HEK293 (cell line): Measurements from ENCODE around the gene PDSS2.
"Not testable (repeated sequence)": the region's sequence is repeated elsewhere in the genome, so short reads cannot be mapped to it uniquely, and the experiment has no call there.

ENCODE experiments used
- CTCF ChIA-PET: fragments of 350-600 bp; formaldehyde crosslinking; extraction: SDS; loops from one replicate; lab custom pipeline; 2021; ENCODE audit warnings: antibody characterized with exemption; lab: Yijun Ruan, JAX
- POLR2A ChIA-PET: fragments of 300-600 bp; formaldehyde crosslinking; extraction: SDS; loops from one replicate; lab custom pipeline; 2020; ENCODE audit warnings: antibody characterized with exemption, inconsistent platforms; lab: Yijun Ruan, JAX
- H3K27ac ChIP-seq: fragments of 200-500 bp; sonication (Bioruptor generic); 2 replicates; pipeline ENCODE4 v1.5.1; 2014; ENCODE audit warnings: low read depth, low read length, control low read depth, inconsistent platforms; ENCODE audit errors: extremely low read depth
- H3K36me3 ChIP-seq, 2 experiments: fragments of 200-500 bp in 1 of 2; sonication (Bioruptor generic) in 1 of 2; 1 replicate in 1 of 2; 2 replicates in 1 of 2; pipeline ENCODE4 v1.5.1; 2014 to 2017; ENCODE audit warnings: inconsistent platforms in 2 of 2, low read length in 2 of 2; ENCODE audit not compliant: control insufficient read depth in 2 of 2, insufficient read depth in 1 of 2
- H3K4me1 ChIP-seq: fragments of 200-500 bp; sonication (Bioruptor generic); 2 replicates; pipeline ENCODE4 v1.5.1; 2014; ENCODE audit warnings: mild to moderate bottlenecking, low read length, inconsistent platforms; ENCODE audit not compliant: control insufficient read depth, insufficient read depth
- H3K4me3 ChIP-seq: 2 replicates; pipeline ENCODE4 v1.5.1; 2011; ENCODE audit warnings: low read depth, mild to moderate bottlenecking, control low read depth, low read length, moderate library complexity
- H3K9me3 ChIP-seq: fragments of 200-500 bp; sonication (Bioruptor generic); 2 replicates; pipeline ENCODE4 v1.5.1; 2014; ENCODE audit warnings: low read depth, low read length, inconsistent platforms; ENCODE audit not compliant: control insufficient read depth, insufficient read depth
- PRDM1 ChIP-seq: fragments of 450-650 bp; formaldehyde crosslinking; IDR thresholded peaks from 2 replicates; pipeline ENCODE4; 2016; ENCODE audit warnings: missing biosample characterization, missing genetic modification characterization
- SP3 ChIP-seq: fragments of 450-650 bp; formaldehyde crosslinking; IDR thresholded peaks from 2 replicates; pipeline ENCODE4 v1.5.1; 2016; ENCODE audit warnings: missing biosample characterization, missing genetic modification characterization
- TCF7L2 ChIP-seq: IDR thresholded peaks from 2 replicates; pipeline ENCODE4 v1.6.1; 2011; ENCODE audit warnings: low read depth, mild to moderate bottlenecking, inconsistent platforms, low read length, moderate library complexity, borderline replicate concordance
- ZBTB7A ChIP-seq: fragments of 450-650 bp; formaldehyde crosslinking; IDR thresholded peaks from 2 replicates; pipeline ENCODE4 v1.5.1; 2016; ENCODE audit warnings: low read depth, missing biosample characterization, missing genetic modification characterization
- ZFP37 ChIP-seq: fragments of 450-650 bp; formaldehyde crosslinking; IDR thresholded peaks from 2 replicates; pipeline ENCODE4 v1.5.1; 2016; ENCODE audit warnings: missing biosample characterization, missing genetic modification characterization
- ZNF146 ChIP-seq: fragments of 450-650 bp; formaldehyde crosslinking; IDR thresholded peaks from 2 replicates; pipeline ENCODE4 v1.5.1; 2016; ENCODE audit warnings: missing biosample characterization, missing genetic modification characterization
- ZNF16 ChIP-seq: fragments of 450-650 bp; formaldehyde crosslinking; IDR thresholded peaks from 2 replicates; pipeline ENCODE4 v1.5.1; 2016; ENCODE audit warnings: low read depth, missing biosample characterization, missing genetic modification characterization
- ZNF2 ChIP-seq: fragments of 450-650 bp; formaldehyde crosslinking; IDR thresholded peaks from 2 replicates; pipeline ENCODE4 v1.5.1; 2016; ENCODE audit warnings: missing biosample characterization, missing genetic modification characterization
- ZNF24 ChIP-seq: fragments of 450-650 bp; formaldehyde crosslinking; IDR thresholded peaks from 2 replicates; pipeline ENCODE4 v1.5.1; 2016; ENCODE audit warnings: missing biosample characterization, missing genetic modification characterization
- ZNF335 ChIP-seq: fragments of 450-650 bp; formaldehyde crosslinking; conservative IDR thresholded peaks from 2 replicates; pipeline ENCODE4 v1.5.1; 2016; ENCODE audit warnings: missing biosample characterization, missing genetic modification characterization
- ZNF366 ChIP-seq: fragments of 450-650 bp; formaldehyde crosslinking; conservative IDR thresholded peaks from 2 replicates; pipeline ENCODE4 v1.5.1; 2016; ENCODE audit warnings: missing biosample characterization, missing genetic modification characterization
- ZNF433 ChIP-seq: fragments of 450-650 bp; formaldehyde crosslinking; IDR thresholded peaks from 2 replicates; pipeline ENCODE4 v1.5.1; 2016; ENCODE audit warnings: missing biosample characterization, missing genetic modification characterization, low read depth
- ZNF660 ChIP-seq: fragments of 450-650 bp; IDR thresholded peaks from 2 replicates; pipeline ENCODE4 v1.5.1; 2018; ENCODE audit warnings: missing biosample characterization, mild to moderate bottlenecking, missing genetic modification characterization
- TF ChIP-seq, protein P1 (sequence below): fragments of 450-650 bp; formaldehyde crosslinking; IDR thresholded peaks from 2 replicates; pipeline ENCODE4 v1.5.1; 2016; ENCODE audit warnings: missing biosample characterization, missing genetic modification characterization
- TF ChIP-seq, protein P2 (sequence below): fragments of 450-650 bp; formaldehyde crosslinking; optimal IDR thresholded peaks from 2 replicates; pipeline ENCODE3; 2016; ENCODE audit warnings: missing biosample characterization, mild to moderate bottlenecking, missing genetic modification characterization
- TF ChIP-seq, protein P3 (sequence below): fragments of 450-650 bp; formaldehyde crosslinking; IDR thresholded peaks from 2 replicates; pipeline ENCODE4 v1.5.1; 2016; ENCODE audit warnings: missing biosample characterization, missing genetic modification characterization
- TF ChIP-seq, protein P4 (sequence below): fragments of 450-650 bp; formaldehyde crosslinking; IDR thresholded peaks from 2 replicates; pipeline ENCODE4; 2016; ENCODE audit warnings: missing biosample characterization, missing genetic modification characterization
- TF ChIP-seq, protein P5 (sequence below): fragments of 450-650 bp; formaldehyde crosslinking; IDR thresholded peaks from 2 replicates; pipeline ENCODE4 v1.5.1; 2016; ENCODE audit warnings: missing biosample characterization, missing genetic modification characterization
- TF ChIP-seq, protein P6 (sequence below): sonication (generic); formaldehyde crosslinking; IDR thresholded peaks from 2 replicates; pipeline ENCODE4 v1.8.1; 2022; ENCODE audit warnings: mild to moderate bottlenecking, moderate library complexity, missing genetic modification reagents
- TF ChIP-seq, protein P7 (sequence below): fragments of 450-650 bp; formaldehyde crosslinking; IDR thresholded peaks from 2 replicates; pipeline ENCODE4 v1.5.1; 2017; ENCODE audit warnings: missing biosample characterization, missing genetic modification characterization
- TF ChIP-seq, protein P8 (sequence below): fragments of 450-650 bp; formaldehyde crosslinking; IDR thresholded peaks from 2 replicates; pipeline ENCODE4 v1.5.1; 2017; ENCODE audit warnings: missing biosample characterization, missing genetic modification characterization
- TF ChIP-seq, protein P9 (sequence below): fragments of 450-650 bp; formaldehyde crosslinking; IDR thresholded peaks from 2 replicates; pipeline ENCODE4 v1.5.1; 2016; ENCODE audit warnings: missing biosample characterization, missing genetic modification characterization

PDSS2 gene

DNA sequence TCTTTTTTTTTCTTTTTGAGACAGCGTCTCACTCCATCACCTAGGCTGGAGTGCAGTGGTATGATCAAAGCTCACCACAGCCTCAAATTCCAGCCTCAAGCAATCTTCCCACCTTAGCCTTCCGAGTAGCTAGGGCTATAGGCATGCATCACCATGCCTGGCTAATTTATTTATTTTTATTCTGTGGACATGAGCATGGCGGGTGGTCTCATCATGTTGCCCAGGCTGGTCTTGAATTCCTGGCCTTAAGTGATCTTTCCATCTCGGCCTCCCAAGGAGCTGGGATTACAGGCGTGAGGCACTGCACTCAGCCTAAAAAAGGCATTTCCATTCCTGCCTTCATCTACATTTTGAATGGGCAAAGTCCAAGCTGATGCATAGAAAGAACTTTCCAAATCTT is 287.9 kb downstream of the PDSS2 start:
- no peaks in the 10 kb centered on the region for H3K9me3 ChIP-seq
- no peaks in the 10 kb centered on the region for H3K4me1 ChIP-seq
- H3K27ac ChIP-seq = no peak overlapping the region
- POLR2A ChIA-PET = no interaction called here
- H3K4me3 ChIP-seq = no peak overlapping the region
- no peaks in the 10 kb centered on the region for H3K36me3 ChIP-seq
- CTCF ChIA-PET = interaction anchor here (0.6 kb wide), 2 partner anchors 61 to 704 kb away, joined by 3 to 5 read pairs; no protein-coding TSS in a partner anchor
- TF ChIP-seq, protein P1, sequence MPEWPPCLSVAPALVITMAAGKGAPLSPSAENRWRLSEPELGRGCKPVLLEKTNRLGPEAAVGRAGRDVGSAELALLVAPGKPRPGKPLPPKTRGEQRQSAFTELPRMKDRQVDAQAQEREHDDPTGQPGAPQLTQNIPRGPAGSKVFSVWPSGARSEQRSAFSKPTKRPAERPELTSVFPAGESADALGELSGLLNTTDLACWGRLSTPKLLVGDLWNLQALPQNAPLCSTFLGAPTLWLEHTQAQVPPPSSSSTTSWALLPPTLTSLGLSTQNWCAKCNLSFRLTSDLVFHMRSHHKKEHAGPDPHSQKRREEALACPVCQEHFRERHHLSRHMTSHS (tag by site-specific recombination) = no peak
- TF ChIP-seq, protein P2, sequence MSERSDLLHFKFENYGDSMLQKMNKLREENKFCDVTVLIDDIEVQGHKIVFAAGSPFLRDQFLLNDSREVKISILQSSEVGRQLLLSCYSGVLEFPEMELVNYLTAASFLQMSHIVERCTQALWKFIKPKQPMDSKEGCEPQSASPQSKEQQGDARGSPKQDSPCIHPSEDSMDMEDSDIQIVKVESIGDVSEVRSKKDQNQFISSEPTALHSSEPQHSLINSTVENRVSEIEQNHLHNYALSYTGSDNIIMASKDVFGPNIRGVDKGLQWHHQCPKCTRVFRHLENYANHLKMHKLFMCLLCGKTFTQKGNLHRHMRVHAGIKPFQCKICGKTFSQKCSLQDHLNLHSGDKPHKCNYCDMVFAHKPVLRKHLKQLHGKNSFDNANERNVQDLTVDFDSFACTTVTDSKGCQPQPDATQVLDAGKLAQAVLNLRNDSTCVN (tag by site-specific recombination) = no peak
- TF ChIP-seq, protein P3, sequence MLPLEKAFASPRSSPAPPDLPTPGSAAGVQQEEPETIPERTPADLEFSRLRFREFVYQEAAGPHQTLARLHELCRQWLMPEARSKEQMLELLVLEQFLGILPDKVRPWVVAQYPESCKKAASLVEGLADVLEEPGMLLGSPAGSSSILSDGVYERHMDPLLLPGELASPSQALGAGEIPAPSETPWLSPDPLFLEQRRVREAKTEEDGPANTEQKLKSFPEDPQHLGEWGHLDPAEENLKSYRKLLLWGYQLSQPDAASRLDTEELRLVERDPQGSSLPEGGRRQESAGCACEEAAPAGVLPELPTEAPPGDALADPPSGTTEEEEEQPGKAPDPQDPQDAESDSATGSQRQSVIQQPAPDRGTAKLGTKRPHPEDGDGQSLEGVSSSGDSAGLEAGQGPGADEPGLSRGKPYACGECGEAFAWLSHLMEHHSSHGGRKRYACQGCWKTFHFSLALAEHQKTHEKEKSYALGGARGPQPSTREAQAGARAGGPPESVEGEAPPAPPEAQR (tag by site-specific recombination) = no peak
- TF ChIP-seq ZNF24 (tag by site-specific recombination) (no peak), ZNF433 (tag by site-specific recombination) (no peak), TCF7L2 (no peak), PRDM1 (tag by site-specific recombination) (no peak)
- TF ChIP-seq, protein P4, sequence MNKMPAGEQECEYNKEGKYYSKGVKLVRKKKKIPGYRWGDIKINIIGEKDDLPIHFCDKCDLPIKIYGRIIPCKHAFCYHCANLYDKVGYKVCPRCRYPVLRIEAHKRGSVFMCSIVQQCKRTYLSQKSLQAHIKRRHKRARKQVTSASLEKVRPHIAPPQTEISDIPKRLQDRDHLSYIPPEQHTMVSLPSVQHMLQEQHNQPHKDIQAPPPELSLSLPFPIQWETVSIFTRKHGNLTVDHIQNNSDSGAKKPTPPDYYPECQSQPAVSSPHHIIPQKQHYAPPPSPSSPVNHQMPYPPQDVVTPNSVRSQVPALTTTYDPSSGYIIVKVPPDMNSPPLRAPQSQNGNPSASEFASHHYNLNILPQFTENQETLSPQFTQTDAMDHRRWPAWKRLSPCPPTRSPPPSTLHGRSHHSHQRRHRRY = no peak

DNA sequence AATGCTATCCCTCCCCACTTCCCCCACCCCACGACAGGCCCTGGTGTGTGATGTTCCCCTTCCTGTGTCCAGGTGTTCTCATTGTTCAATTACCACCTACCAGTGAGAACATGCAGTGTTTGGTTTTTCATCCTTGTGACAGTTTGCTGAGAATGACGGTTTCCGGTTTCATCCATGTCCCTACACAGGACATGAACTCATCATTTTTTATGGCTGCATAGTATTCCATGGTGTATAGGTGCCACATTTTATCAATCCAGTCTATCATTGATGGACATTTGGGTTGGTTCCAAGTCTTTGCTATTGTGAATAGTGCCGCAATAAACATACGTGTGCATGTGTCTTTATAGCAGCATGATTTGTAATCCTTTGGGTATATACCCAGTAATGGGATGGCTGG is 295.1 kb downstream of the PDSS2 start:
- POLR2A ChIA-PET = not testable (repeated sequence)

DNA sequence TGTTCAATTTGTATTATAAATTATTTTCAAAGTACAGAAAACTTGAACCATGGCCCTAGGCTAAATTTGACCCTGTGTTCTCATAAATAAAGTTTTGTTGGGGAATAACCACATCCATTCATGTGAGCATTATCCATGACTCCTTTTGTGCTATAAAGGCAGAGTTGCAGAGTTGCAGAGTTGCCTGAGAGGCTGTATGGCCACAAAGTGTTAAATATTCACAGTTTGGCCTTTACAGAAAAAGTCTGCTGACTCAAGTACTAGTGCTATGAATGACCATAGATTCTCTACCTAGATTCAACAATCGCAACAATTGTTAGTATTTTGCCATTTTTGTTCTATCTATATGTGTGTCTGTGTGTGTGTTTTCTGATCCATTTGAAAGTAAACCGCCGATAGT is 297.8 kb downstream of the PDSS2 start:
- H3K9me3 ChIP-seq = no peaks in the 10 kb centered on the region
- no peak overlapping the region for H3K4me3 ChIP-seq
- CTCF ChIA-PET = no interaction called here
- H3K27ac ChIP-seq = no peak overlapping the region
- POLR2A ChIA-PET = no interaction called here
- no peaks in the 10 kb centered on the region for H3K4me1 ChIP-seq
- no peaks in the 10 kb centered on the region for H3K36me3 ChIP-seq
- no peak for TF ChIP-seq ZNF660 (tag by site-specific recombination)
- no peak for TF ChIP-seq ZNF2 (tag by site-specific recombination)
- TF ChIP-seq SP3 (tag by site-specific recombination) = no peak
- TF ChIP-seq, protein P5, sequence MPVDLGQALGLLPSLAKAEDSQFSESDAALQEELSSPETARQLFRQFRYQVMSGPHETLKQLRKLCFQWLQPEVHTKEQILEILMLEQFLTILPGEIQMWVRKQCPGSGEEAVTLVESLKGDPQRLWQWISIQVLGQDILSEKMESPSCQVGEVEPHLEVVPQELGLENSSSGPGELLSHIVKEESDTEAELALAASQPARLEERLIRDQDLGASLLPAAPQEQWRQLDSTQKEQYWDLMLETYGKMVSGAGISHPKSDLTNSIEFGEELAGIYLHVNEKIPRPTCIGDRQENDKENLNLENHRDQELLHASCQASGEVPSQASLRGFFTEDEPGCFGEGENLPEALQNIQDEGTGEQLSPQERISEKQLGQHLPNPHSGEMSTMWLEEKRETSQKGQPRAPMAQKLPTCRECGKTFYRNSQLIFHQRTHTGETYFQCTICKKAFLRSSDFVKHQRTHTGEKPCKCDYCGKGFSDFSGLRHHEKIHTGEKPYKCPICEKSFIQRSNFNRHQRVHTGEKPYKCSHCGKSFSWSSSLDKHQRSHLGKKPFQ (tag by site-specific recombination) = no peak
- TF ChIP-seq, protein P6, sequence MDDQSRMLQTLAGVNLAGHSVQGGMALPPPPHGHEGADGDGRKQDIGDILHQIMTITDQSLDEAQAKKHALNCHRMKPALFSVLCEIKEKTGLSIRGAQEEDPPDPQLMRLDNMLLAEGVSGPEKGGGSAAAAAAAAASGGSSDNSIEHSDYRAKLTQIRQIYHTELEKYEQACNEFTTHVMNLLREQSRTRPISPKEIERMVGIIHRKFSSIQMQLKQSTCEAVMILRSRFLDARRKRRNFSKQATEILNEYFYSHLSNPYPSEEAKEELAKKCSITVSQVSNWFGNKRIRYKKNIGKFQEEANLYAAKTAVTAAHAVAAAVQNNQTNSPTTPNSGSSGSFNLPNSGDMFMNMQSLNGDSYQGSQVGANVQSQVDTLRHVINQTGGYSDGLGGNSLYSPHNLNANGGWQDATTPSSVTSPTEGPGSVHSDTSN (CRISPR knock-in tag) = no peak
- TF ChIP-seq ZNF366 (tag by site-specific recombination) = no peak
- TF ChIP-seq, protein P7, sequence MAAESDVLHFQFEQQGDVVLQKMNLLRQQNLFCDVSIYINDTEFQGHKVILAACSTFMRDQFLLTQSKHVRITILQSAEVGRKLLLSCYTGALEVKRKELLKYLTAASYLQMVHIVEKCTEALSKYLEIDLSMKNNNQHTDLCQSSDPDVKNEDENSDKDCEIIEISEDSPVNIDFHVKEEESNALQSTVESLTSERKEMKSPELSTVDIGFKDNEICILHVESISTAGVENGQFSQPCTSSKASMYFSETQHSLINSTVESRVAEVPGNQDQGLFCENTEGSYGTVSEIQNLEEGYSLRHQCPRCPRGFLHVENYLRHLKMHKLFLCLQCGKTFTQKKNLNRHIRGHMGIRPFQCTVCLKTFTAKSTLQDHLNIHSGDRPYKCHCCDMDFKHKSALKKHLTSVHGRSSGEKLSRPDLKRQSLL (tag by site-specific recombination) = no peak
- TF ChIP-seq, protein P8, sequence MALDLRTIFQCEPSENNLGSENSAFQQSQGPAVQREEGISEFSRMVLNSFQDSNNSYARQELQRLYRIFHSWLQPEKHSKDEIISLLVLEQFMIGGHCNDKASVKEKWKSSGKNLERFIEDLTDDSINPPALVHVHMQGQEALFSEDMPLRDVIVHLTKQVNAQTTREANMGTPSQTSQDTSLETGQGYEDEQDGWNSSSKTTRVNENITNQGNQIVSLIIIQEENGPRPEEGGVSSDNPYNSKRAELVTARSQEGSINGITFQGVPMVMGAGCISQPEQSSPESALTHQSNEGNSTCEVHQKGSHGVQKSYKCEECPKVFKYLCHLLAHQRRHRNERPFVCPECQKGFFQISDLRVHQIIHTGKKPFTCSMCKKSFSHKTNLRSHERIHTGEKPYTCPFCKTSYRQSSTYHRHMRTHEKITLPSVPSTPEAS = no peak
- TF ChIP-seq ZBTB7A (tag by site-specific recombination) = no peak
- no peak for TF ChIP-seq ZNF335 (tag by site-specific recombination)
- TF ChIP-seq ZFP37 = no peak
- no peak for TF ChIP-seq ZNF16 (tag by site-specific recombination)

More for the DNA sequence above, 295.1 kb downstream of the PDSS2 start:
- H3K4me1 ChIP-seq, H3K4me3 ChIP-seq, H3K9me3 ChIP-seq, H3K27ac ChIP-seq, H3K36me3 ChIP-seq: not testable (repeated sequence)
- TF ChIP-seq, protein P9, sequence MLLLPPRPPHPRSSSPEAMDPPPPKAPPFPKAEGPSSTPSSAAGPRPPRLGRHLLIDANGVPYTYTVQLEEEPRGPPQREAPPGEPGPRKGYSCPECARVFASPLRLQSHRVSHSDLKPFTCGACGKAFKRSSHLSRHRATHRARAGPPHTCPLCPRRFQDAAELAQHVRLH (tag by site-specific recombination) = peak; percentile 54; the same call in 1 of the 2 replicates
- TF ChIP-seq ZNF146 (tag by site-specific recombination) = peak; percentile 81; the same call in 1 of the 2 replicates
- CTCF ChIA-PET = interaction anchor here (1.3 kb wide), 1 partner anchor 15 kb away, joined by 4 read pairs; no protein-coding TSS in a partner anchor
